ENCODE data around the gene AGAP1.

Gene AGAP1

DNA sequence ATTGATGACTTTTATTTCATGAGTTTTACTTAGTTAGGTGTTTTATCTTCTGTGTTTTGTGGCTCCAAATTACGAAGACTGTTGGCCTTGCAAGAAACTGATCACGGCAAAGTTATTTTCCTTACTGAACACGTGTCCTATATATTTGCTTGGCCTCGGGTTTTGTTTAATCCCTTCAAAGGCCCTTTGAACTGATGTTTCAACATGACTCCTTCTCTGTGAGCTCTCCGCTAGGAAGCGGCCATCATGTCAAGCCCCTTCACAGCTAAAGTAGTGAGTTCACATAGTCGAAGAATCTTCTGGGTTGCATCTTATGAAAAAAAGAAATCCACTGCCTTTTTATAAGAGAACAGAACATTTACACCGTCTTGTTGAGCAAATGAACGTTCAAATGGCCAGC lies 515.0 kb downstream of the AGAP1 start:
- H3K27me3 ChIP-seq (ENCODE audit: control insufficient read depth, insufficient read depth, low read length): no peaks in the 10 kb centered on the region
- no peaks in the 10 kb centered on the region for H3K4me1 ChIP-seq (ENCODE audit: control insufficient read depth, insufficient read depth, low read length)
- H3K9ac ChIP-seq (ENCODE audit: low read length): no peak overlapping the region
- H3K36me3 ChIP-seq (ENCODE audit: control insufficient read depth, insufficient read depth, low read length): no peaks in the 10 kb centered on the region
- no peaks in the 10 kb centered on the region for H3K9me3 ChIP-seq (ENCODE audit: control insufficient read depth, low read length)
- H3K4me3 ChIP-seq (ENCODE audit: low read length): no peak overlapping the region

- Histone ChIP-seq H3K4me3 (ENCODE audit: low read length) (no peak overlapping the region), H3K4me1 (ENCODE audit: control insufficient read depth, insufficient read depth, low read length) (no peaks in the 10 kb centered on the region), H3K9me3 (ENCODE audit: control insufficient read depth, low read length) (no peaks in the 10 kb centered on the region), H3K27me3 (ENCODE audit: control insufficient read depth, insufficient read depth, low read length) (no peaks in the 10 kb centered on the region), H3K36me3 (ENCODE audit: control insufficient read depth, insufficient read depth, low read length) (no peaks in the 10 kb centered on the region), H3K9ac (ENCODE audit: low read length) (no peak overlapping the region)
Measured at GRCh38 chr2:236010920-236011685, 517.3 kb downstream of the AGAP1 start.

- Histone ChIP-seq H3K9me3 (ENCODE audit: control insufficient read depth, low read length) (no peaks in the 10 kb centered on the region), H3K4me1 (ENCODE audit: control insufficient read depth, insufficient read depth, low read length) (no peaks in the 10 kb centered on the region), H3K36me3 (ENCODE audit: control insufficient read depth, insufficient read depth, low read length) (no peaks in the 10 kb centered on the region), H3K4me3 (ENCODE audit: low read length) (no peak overlapping the region), H3K27me3 (ENCODE audit: control insufficient read depth, insufficient read depth, low read length) (no peaks in the 10 kb centered on the region), H3K9ac (ENCODE audit: low read length) (no peak overlapping the region)
Measured at GRCh38 chr2:236012155-236012554, 518.3 kb downstream of the AGAP1 start.

GRCh38 chr2:236014408-236015131 lies 520.7 kb downstream of the AGAP1 start:
- H3K4me1 ChIP-seq (ENCODE audit: control insufficient read depth, insufficient read depth, low read length): no peaks in the 10 kb centered on the region
- no peaks in the 10 kb centered on the region for H3K36me3 ChIP-seq (ENCODE audit: control insufficient read depth, insufficient read depth, low read length)
- H3K9me3 ChIP-seq (ENCODE audit: control insufficient read depth, low read length): no peaks in the 10 kb centered on the region
- H3K27me3 ChIP-seq (ENCODE audit: control insufficient read depth, insufficient read depth, low read length): no peaks in the 10 kb centered on the region
- no peak overlapping the region for H3K9ac ChIP-seq (ENCODE audit: low read length)
- no peak overlapping the region for H3K4me3 ChIP-seq (ENCODE audit: low read length)

DNA sequence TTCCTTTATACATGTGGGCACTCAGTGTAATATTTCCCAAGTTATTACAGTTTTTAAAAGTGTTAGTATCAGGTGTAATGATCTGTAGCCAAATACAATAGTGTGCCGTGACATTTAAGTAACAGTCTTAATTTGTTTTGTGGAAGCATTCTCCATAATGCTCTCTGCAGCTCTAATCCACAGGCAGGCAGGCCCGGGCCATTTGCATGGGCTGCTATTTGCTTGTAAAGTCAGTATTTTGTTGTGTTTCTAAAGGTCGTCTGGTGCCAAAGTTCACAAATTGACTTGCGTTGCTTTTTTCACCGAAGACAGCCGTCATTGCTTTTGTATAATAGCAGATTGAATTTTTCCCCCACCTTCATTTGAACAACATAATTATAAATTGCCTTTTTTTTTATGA lies 521.3 kb downstream of the AGAP1 start:
- no peaks in the 10 kb centered on the region for H3K36me3 ChIP-seq (ENCODE audit: control insufficient read depth, insufficient read depth, low read length)
- H3K9me3 ChIP-seq (ENCODE audit: control insufficient read depth, low read length): no peaks in the 10 kb centered on the region
- H3K4me1 ChIP-seq (ENCODE audit: control insufficient read depth, insufficient read depth, low read length): no peaks in the 10 kb centered on the region
- no peak overlapping the region for H3K9ac ChIP-seq (ENCODE audit: low read length)
- H3K27me3 ChIP-seq (ENCODE audit: control insufficient read depth, insufficient read depth, low read length): no peaks in the 10 kb centered on the region
- H3K4me3 ChIP-seq (ENCODE audit: low read length): no peak overlapping the region

- Histone ChIP-seq H3K9ac (ENCODE audit: low read length) (no peak overlapping the region), H3K9me3 (ENCODE audit: control insufficient read depth, low read length) (no peaks in the 10 kb centered on the region), H3K4me1 (ENCODE audit: control insufficient read depth, insufficient read depth, low read length) (no peaks in the 10 kb centered on the region), H3K4me3 (ENCODE audit: low read length) (no peak overlapping the region), H3K36me3 (ENCODE audit: control insufficient read depth, insufficient read depth, low read length) (no peaks in the 10 kb centered on the region), H3K27me3 (ENCODE audit: control insufficient read depth, insufficient read depth, low read length) (no peaks in the 10 kb centered on the region)
Measured at GRCh38 chr2:236016496-236016895, 522.7 kb downstream of the AGAP1 start.

DNA sequence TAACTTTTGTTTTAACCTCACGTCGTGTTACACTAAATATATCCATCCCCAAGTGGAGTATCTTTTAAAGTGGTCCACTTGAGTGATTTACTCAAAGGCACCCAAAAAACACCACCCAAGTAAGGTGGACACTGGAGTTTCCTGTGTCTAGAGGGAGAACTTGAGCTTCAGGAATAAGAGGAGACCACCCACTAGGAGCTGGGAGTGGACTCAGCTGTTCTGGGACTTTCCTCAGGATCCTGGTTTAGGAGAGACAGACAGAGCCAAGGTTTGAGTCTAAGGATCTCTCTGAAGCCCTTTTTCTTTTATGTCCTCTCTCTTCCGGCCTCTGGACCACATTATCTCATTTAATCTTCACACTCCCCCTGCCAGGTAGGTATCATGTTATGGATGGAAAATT lies 523.6 kb downstream of the AGAP1 start:
- Histone ChIP-seq H3K4me3 (ENCODE audit: low read length) (no peak overlapping the region), H3K9ac (ENCODE audit: low read length) (no peak overlapping the region), H3K36me3 (ENCODE audit: control insufficient read depth, insufficient read depth, low read length) (no peaks in the 10 kb centered on the region), H3K4me1 (ENCODE audit: control insufficient read depth, insufficient read depth, low read length) (no peaks in the 10 kb centered on the region), H3K9me3 (ENCODE audit: control insufficient read depth, low read length) (no peaks in the 10 kb centered on the region), H3K27me3 (ENCODE audit: control insufficient read depth, insufficient read depth, low read length) (no peaks in the 10 kb centered on the region)

DNA sequence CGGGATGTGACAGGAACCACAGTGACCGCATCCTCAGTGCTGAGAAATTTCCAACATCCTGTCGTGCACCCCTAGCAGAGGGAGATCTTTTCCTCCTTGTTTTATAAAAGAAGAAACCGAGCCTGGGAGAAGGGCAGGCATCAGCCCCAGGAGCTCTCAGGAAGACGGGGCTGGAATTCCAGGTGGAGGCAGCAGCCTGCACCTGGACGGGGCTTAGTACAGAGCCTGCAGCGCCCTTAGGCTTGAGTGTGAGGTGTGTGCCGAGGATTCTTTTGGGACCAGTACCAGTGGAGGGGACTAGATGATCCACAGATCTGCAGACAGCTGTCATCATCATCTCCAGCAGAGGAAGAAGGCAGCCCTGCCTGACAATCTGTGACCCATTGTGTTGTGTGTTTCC lies 525.6 kb downstream of the AGAP1 start:
- Histone ChIP-seq H3K27me3 (ENCODE audit: control insufficient read depth, insufficient read depth, low read length) (no peaks in the 10 kb centered on the region), H3K36me3 (ENCODE audit: control insufficient read depth, insufficient read depth, low read length) (no peaks in the 10 kb centered on the region), H3K4me1 (ENCODE audit: control insufficient read depth, insufficient read depth, low read length) (no peaks in the 10 kb centered on the region), H3K9me3 (ENCODE audit: control insufficient read depth, low read length) (no peaks in the 10 kb centered on the region), H3K4me3 (ENCODE audit: low read length) (no peak overlapping the region), H3K9ac (ENCODE audit: low read length) (no peak overlapping the region)

GRCh38 chr2:236021499-236022057 lies 527.7 kb downstream of the AGAP1 start:
- no peaks in the 10 kb centered on the region for H3K9me3 ChIP-seq (ENCODE audit: control insufficient read depth, low read length)
- no peak overlapping the region for H3K4me3 ChIP-seq (ENCODE audit: low read length)
- no peaks in the 10 kb centered on the region for H3K36me3 ChIP-seq (ENCODE audit: control insufficient read depth, insufficient read depth, low read length)
- no peak overlapping the region for H3K9ac ChIP-seq (ENCODE audit: low read length)
- H3K27me3 ChIP-seq (ENCODE audit: control insufficient read depth, insufficient read depth, low read length): no peaks in the 10 kb centered on the region
- H3K4me1 ChIP-seq (ENCODE audit: control insufficient read depth, insufficient read depth, low read length): no peaks in the 10 kb centered on the region

- Histone ChIP-seq H3K4me1 (ENCODE audit: control insufficient read depth, insufficient read depth, low read length) (no peaks in the 10 kb centered on the region), H3K4me3 (ENCODE audit: low read length) (no peak overlapping the region), H3K27me3 (ENCODE audit: control insufficient read depth, insufficient read depth, low read length) (no peaks in the 10 kb centered on the region), H3K9ac (ENCODE audit: low read length) (no peak overlapping the region), H3K36me3 (ENCODE audit: control insufficient read depth, insufficient read depth, low read length) (no peaks in the 10 kb centered on the region), H3K9me3 (ENCODE audit: control insufficient read depth, low read length) (no peaks in the 10 kb centered on the region)
Measured at GRCh38 chr2:236022128-236022527, 528.3 kb downstream of the AGAP1 start.

DNA sequence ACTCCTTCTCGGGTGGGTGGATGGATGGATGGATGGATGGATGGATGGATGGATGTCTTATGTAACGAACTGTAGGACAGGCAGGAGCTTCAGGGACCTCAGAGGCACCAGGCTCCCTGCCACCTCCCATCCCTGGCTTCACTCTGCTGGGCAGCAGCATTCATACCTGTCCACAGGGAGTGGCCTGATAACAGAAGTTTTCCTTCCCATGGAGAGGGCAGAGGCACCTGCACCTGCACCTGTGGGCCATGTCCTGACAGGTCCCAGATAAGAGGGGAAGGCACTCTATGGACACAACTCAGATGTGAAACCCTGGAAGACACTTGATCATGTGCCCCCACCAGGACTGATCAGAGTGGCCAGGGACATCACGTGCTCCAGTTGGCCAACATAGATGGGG lies 532.0 kb downstream of the AGAP1 start:
- Histone ChIP-seq H3K9ac (ENCODE audit: low read length) (no peak overlapping the region), H3K36me3 (ENCODE audit: control insufficient read depth, insufficient read depth, low read length) (no peaks in the 10 kb centered on the region), H3K27me3 (ENCODE audit: control insufficient read depth, insufficient read depth, low read length) (no peaks in the 10 kb centered on the region), H3K4me3 (ENCODE audit: low read length) (no peak overlapping the region), H3K9me3 (ENCODE audit: control insufficient read depth, low read length) (no peaks in the 10 kb centered on the region), H3K4me1 (ENCODE audit: control insufficient read depth, insufficient read depth, low read length) (no peaks in the 10 kb centered on the region)

- Histone ChIP-seq H3K4me1 (ENCODE audit: control insufficient read depth, insufficient read depth, low read length) (no peaks in the 10 kb centered on the region), H3K4me3 (ENCODE audit: low read length) (no peak overlapping the region), H3K9me3 (ENCODE audit: control insufficient read depth, low read length) (no peaks in the 10 kb centered on the region), H3K9ac (ENCODE audit: low read length) (no peak overlapping the region), H3K36me3 (ENCODE audit: control insufficient read depth, insufficient read depth, low read length) (no peaks in the 10 kb centered on the region), H3K27me3 (ENCODE audit: control insufficient read depth, insufficient read depth, low read length) (no peaks in the 10 kb centered on the region)
Measured at GRCh38 chr2:236026841-236027240, 533.0 kb downstream of the AGAP1 start.

Data from mucosa of stomach (tissue), 1 donor.